ENCODE data around the gene FADS6.

FADS6 gene

GRCh38 chr17:74925242-74925641 is 31.8 kb upstream of the FADS6 start:
- Histone ChIP-seq H3K9me3 (ENCODE audit: control insufficient read depth, low read length) (no peaks in the 10 kb centered on the region), H3K27me3 (ENCODE audit: control insufficient read depth, insufficient read depth, low read length) (peaks cover 69% of the 10 kb centered on the region), H3K9ac (ENCODE audit: low read length) (no peak overlapping the region), H3K36me3 (ENCODE audit: control insufficient read depth, insufficient read depth, low read length) (no peaks in the 10 kb centered on the region), H3K4me3 (ENCODE audit: low read length) (no peak overlapping the region), H3K4me1 (ENCODE audit: control insufficient read depth, insufficient read depth, low read length) (peaks cover 19% of the 10 kb centered on the region)

GRCh38 chr17:74924250-74924948 is 31.0 kb upstream of the FADS6 start, which contains the start of gene OTOP2:
Gene OTOP2, plus strand, starts transcription at chr17:74924273. Its CDS starts 360 bp downstream, at chr17:74924633.
- Histone ChIP-seq H3K4me3 (ENCODE audit: low read length) (no peak within 1 kb of the TSS), H3K27me3 (ENCODE audit: control insufficient read depth, insufficient read depth, low read length) (peaks cover 77% of the 10 kb centered on the region)

GRCh38 chr17:74923538-74924249 is 30.3 kb upstream of the FADS6 start:
- H3K27me3 ChIP-seq (ENCODE audit: control insufficient read depth, insufficient read depth, low read length): peaks cover 78% of the 10 kb centered on the region

More at GRCh38 chr17:74924250-74924948, 31.0 kb upstream of the FADS6 start, which contains the start of gene OTOP2:
- Histone ChIP-seq H3K36me3 (ENCODE audit: control insufficient read depth, insufficient read depth, low read length) (no peaks in the 10 kb centered on the region), H3K9ac (ENCODE audit: low read length) (no peak within 1 kb of the TSS), H3K4me1 (ENCODE audit: control insufficient read depth, insufficient read depth, low read length) (peaks cover 24% of the 10 kb centered on the region), H3K9me3 (ENCODE audit: control insufficient read depth, low read length) (no peaks in the 10 kb centered on the region)

GRCh38 chr17:74922694-74923537 is 29.5 kb upstream of the FADS6 start, which contains the start of gene USH1G:
Gene USH1G, minus strand, starts transcription at chr17:74923255. Its CDS starts 182 bp downstream, at chr17:74923073.
- Histone ChIP-seq H3K27me3 (ENCODE audit: control insufficient read depth, insufficient read depth, low read length) (peaks cover 77% of the 10 kb centered on the region), H3K4me3 (ENCODE audit: low read length) (no peak within 1 kb of the TSS), H3K9me3 (ENCODE audit: control insufficient read depth, low read length) (no peaks in the 10 kb centered on the region), H3K36me3 (ENCODE audit: control insufficient read depth, insufficient read depth, low read length) (no peaks in the 10 kb centered on the region), H3K4me1 (ENCODE audit: control insufficient read depth, insufficient read depth, low read length) (peaks cover 24% of the 10 kb centered on the region), H3K9ac (ENCODE audit: low read length) (no peak within 1 kb of the TSS)

More at GRCh38 chr17:74923538-74924249, 30.3 kb upstream of the FADS6 start:
- H3K36me3 ChIP-seq (ENCODE audit: control insufficient read depth, insufficient read depth, low read length): no peaks in the 10 kb centered on the region
- H3K9ac ChIP-seq (ENCODE audit: low read length): no peak overlapping the region
- peaks cover 24% of the 10 kb centered on the region for H3K4me1 ChIP-seq (ENCODE audit: control insufficient read depth, insufficient read depth, low read length)
- H3K9me3 ChIP-seq (ENCODE audit: control insufficient read depth, low read length): no peaks in the 10 kb centered on the region
- no peak overlapping the region for H3K4me3 ChIP-seq (ENCODE audit: low read length)

GRCh38 chr17:74922172-74922571 is 28.7 kb upstream of the FADS6 start:
- Histone ChIP-seq H3K9ac (ENCODE audit: low read length) (no peak overlapping the region), H3K36me3 (ENCODE audit: control insufficient read depth, insufficient read depth, low read length) (no peaks in the 10 kb centered on the region), H3K4me1 (ENCODE audit: control insufficient read depth, insufficient read depth, low read length) (peaks cover 24% of the 10 kb centered on the region), H3K9me3 (ENCODE audit: control insufficient read depth, low read length) (no peaks in the 10 kb centered on the region), H3K4me3 (ENCODE audit: low read length) (no peak overlapping the region), H3K27me3 (ENCODE audit: control insufficient read depth, insufficient read depth, low read length) (peaks cover 70% of the 10 kb centered on the region)

GRCh38 chr17:74921769-74922168 is 28.3 kb upstream of the FADS6 start:
- Histone ChIP-seq H3K9me3 (ENCODE audit: control insufficient read depth, low read length) (no peaks in the 10 kb centered on the region), H3K4me3 (ENCODE audit: low read length) (no peak overlapping the region), H3K9ac (ENCODE audit: low read length) (no peak overlapping the region), H3K27me3 (ENCODE audit: control insufficient read depth, insufficient read depth, low read length) (peaks cover 68% of the 10 kb centered on the region), H3K36me3 (ENCODE audit: control insufficient read depth, insufficient read depth, low read length) (no peaks in the 10 kb centered on the region), H3K4me1 (ENCODE audit: control insufficient read depth, insufficient read depth, low read length) (peaks cover 24% of the 10 kb centered on the region)

- Histone ChIP-seq H3K4me3 (ENCODE audit: low read length) (no peak overlapping the region), H3K4me1 (ENCODE audit: control insufficient read depth, insufficient read depth, low read length) (peaks cover 24% of the 10 kb centered on the region), H3K9ac (ENCODE audit: low read length) (no peak overlapping the region), H3K9me3 (ENCODE audit: control insufficient read depth, low read length) (no peaks in the 10 kb centered on the region), H3K27me3 (ENCODE audit: control insufficient read depth, insufficient read depth, low read length) (peaks cover 65% of the 10 kb centered on the region), H3K36me3 (ENCODE audit: control insufficient read depth, insufficient read depth, low read length) (no peaks in the 10 kb centered on the region)
Measured at GRCh38 chr17:74921026-74921681, 27.7 kb upstream of the FADS6 start.

- Histone ChIP-seq H3K9me3 (ENCODE audit: control insufficient read depth, low read length) (no peaks in the 10 kb centered on the region), H3K27me3 (ENCODE audit: control insufficient read depth, insufficient read depth, low read length) (peaks cover 61% of the 10 kb centered on the region), H3K4me3 (ENCODE audit: low read length) (no peak overlapping the region), H3K36me3 (ENCODE audit: control insufficient read depth, insufficient read depth, low read length) (no peaks in the 10 kb centered on the region), H3K4me1 (ENCODE audit: control insufficient read depth, insufficient read depth, low read length) (peaks cover 24% of the 10 kb centered on the region), H3K9ac (ENCODE audit: low read length) (no peak overlapping the region)
Measured at GRCh38 chr17:74920642-74921025, 27.2 kb upstream of the FADS6 start.

GRCh38 chr17:74920306-74920620 is 26.8 kb upstream of the FADS6 start:
- Histone ChIP-seq H3K36me3 (ENCODE audit: control insufficient read depth, insufficient read depth, low read length) (no peaks in the 10 kb centered on the region), H3K4me1 (ENCODE audit: control insufficient read depth, insufficient read depth, low read length) (peaks cover 24% of the 10 kb centered on the region), H3K27me3 (ENCODE audit: control insufficient read depth, insufficient read depth, low read length) (peaks cover 60% of the 10 kb centered on the region), H3K9ac (ENCODE audit: low read length) (no peak overlapping the region), H3K9me3 (ENCODE audit: control insufficient read depth, low read length) (no peaks in the 10 kb centered on the region), H3K4me3 (ENCODE audit: low read length) (no peak overlapping the region)

- peaks cover 54% of the 10 kb centered on the region for H3K27me3 ChIP-seq (ENCODE audit: control insufficient read depth, insufficient read depth, low read length)
- H3K4me3 ChIP-seq (ENCODE audit: low read length): no peak overlapping the region
- peaks cover 22% of the 10 kb centered on the region for H3K4me1 ChIP-seq (ENCODE audit: control insufficient read depth, insufficient read depth, low read length)
- H3K9me3 ChIP-seq (ENCODE audit: control insufficient read depth, low read length): no peaks in the 10 kb centered on the region
- H3K9ac ChIP-seq (ENCODE audit: low read length): no peak overlapping the region
- H3K36me3 ChIP-seq (ENCODE audit: control insufficient read depth, insufficient read depth, low read length): no peaks in the 10 kb centered on the region
Measured at GRCh38 chr17:74919440-74920305, 26.2 kb upstream of the FADS6 start.

GRCh38 chr17:74918906-74919305 is 25.5 kb upstream of the FADS6 start:
- H3K4me3 ChIP-seq (ENCODE audit: low read length): no peak overlapping the region
- no peak overlapping the region for H3K9ac ChIP-seq (ENCODE audit: low read length)
- H3K4me1 ChIP-seq (ENCODE audit: control insufficient read depth, insufficient read depth, low read length): peaks cover 14% of the 10 kb centered on the region
- H3K27me3 ChIP-seq (ENCODE audit: control insufficient read depth, insufficient read depth, low read length): peaks cover 47% of the 10 kb centered on the region
- no peaks in the 10 kb centered on the region for H3K36me3 ChIP-seq (ENCODE audit: control insufficient read depth, insufficient read depth, low read length)
- no peaks in the 10 kb centered on the region for H3K9me3 ChIP-seq (ENCODE audit: control insufficient read depth, low read length)
